Esophagus muscularis mucosa (tissue), 3 donors: ENCODE results near the gene SNX2.

ENCODE experiments used
- CTCF ChIP-seq, 3 experiments: fragments of 200-600 bp in 2 of 3; fragments of 450-650 bp in 1 of 3; sonication (generic) in 2 of 3; IDR thresholded peaks; one replicate each; pipeline ENCODE4 v1.5.1; 2017 to 2019; ENCODE audit warnings: antibody characterized with exemption in 3 of 3, mild to moderate bottlenecking in 2 of 3, moderate library complexity in 1 of 3
- POLR2A ChIP-seq: fragments of 450-650 bp; IDR thresholded peaks from one replicate; pipeline ENCODE4 v1.6.1; 2017; ENCODE audit warnings: antibody characterized with exemption, moderate library complexity, mild to moderate bottlenecking, low read depth

GRCh38 chr5:122738088-122738487, 36.8 kb upstream of the SNX2 start:
- TF ChIP-seq CTCF (IDR thresholded peaks at IDR 0.05) (no peak), POLR2A (no peak)
